GM23248 (cell line): ENCODE measurements around the gene IGFBPL1.

ENCODE experiments used
- EZH2 ChIP-seq: fragments of 200-600 bp; sonication (generic); IDR thresholded peaks from 2 replicates; pipeline ENCODE4 v1.6.1; 2018; ENCODE audit warnings: antibody characterized with exemption, mild to moderate bottlenecking; ENCODE audit not compliant: insufficient read depth, poor library complexity, severe bottlenecking
- EZH2phosphoT487 ChIP-seq: fragments of 200-600 bp; sonication (generic); IDR thresholded peaks from 2 replicates; pipeline ENCODE4 v1.6.1; 2018; ENCODE audit warnings: antibody characterized with exemption, moderate library complexity, mild to moderate bottlenecking, low read depth; ENCODE audit not compliant: insufficient read depth

- TF ChIP-seq EZH2 (no peak), EZH2phosphoT487 (no peak)
Observed at GRCh38 chr9:38447703-38448102, 23.4 kb upstream of the IGFBPL1 start.
